HepG2 (cell line): ENCODE data around the gene ZNF524. TPM values are rescaled to one million over a fixed set of nuclear protein-coding genes. Genes with fewer than 3 reads are reported as not detected.

Experiments
- CHCHD3 ChIP-seq: sonication (generic); formaldehyde crosslinking; IDR thresholded peaks from 2 replicates; pipeline ENCODE4 v1.8.0; 2022; ENCODE audit warnings: mild to moderate bottlenecking, missing genetic modification reagents, moderate library complexity
- ETV6 ChIP-seq: sonication (generic); formaldehyde crosslinking; conservative IDR thresholded peaks from 2 replicates; pipeline ENCODE4 v1.4.0; 2020; ENCODE audit warnings: missing genetic modification reagents
- FOXP4 ChIP-seq: sonication (generic); formaldehyde crosslinking; IDR thresholded peaks from 2 replicates; pipeline ENCODE4 v1.4.0; 2020; ENCODE audit warnings: missing genetic modification reagents
- GTF3A ChIP-seq: sonication (generic); formaldehyde crosslinking; conservative IDR thresholded peaks from 2 replicates; pipeline ENCODE4 v1.4.0; 2020; ENCODE audit warnings: mild to moderate bottlenecking, missing genetic modification reagents
- IRF1 ChIP-seq: sonication (generic); formaldehyde crosslinking; IDR thresholded peaks from 2 replicates; pipeline ENCODE4 v1.4.0; 2020; ENCODE audit warnings: low read depth, mild to moderate bottlenecking, missing genetic modification reagents
- JUND ChIP-seq: sonication (generic); formaldehyde crosslinking; IDR thresholded peaks from 2 replicates; pipeline ENCODE4 v1.8.0; 2022; ENCODE audit warnings: mild to moderate bottlenecking, missing genetic modification reagents
- MYC ChIP-seq: sonication (generic); formaldehyde crosslinking; IDR thresholded peaks from 2 replicates; pipeline ENCODE4 v1.9.0; 2021; ENCODE audit warnings: missing genetic modification reagents, borderline replicate concordance
- POGK ChIP-seq: sonication (generic); formaldehyde crosslinking; conservative IDR thresholded peaks from 2 replicates; pipeline ENCODE4 v1.8.0; 2022; ENCODE audit warnings: mild to moderate bottlenecking, moderate library complexity, missing genetic modification reagents
- RAD51 ChIP-seq: fragments of 450-650 bp; IDR thresholded peaks from 2 replicates; pipeline ENCODE4 v1.6.1; 2016; ENCODE audit warnings: borderline replicate concordance
- RXRB ChIP-seq: IDR thresholded peaks from 2 replicates; pipeline ENCODE4 v1.6.1; 2016; ENCODE audit warnings: borderline replicate concordance, missing genetic modification reagents, missing compliant biosample characterization
- SALL1 ChIP-seq: sonication (generic); formaldehyde crosslinking; IDR thresholded peaks from 2 replicates; pipeline ENCODE4 v1.8.0; 2022; ENCODE audit warnings: mild to moderate bottlenecking, missing genetic modification reagents
- SATB2 ChIP-seq: sonication (generic); formaldehyde crosslinking; IDR thresholded peaks from 2 replicates; pipeline ENCODE4 v1.5.0; 2020; ENCODE audit warnings: missing genetic modification reagents
- SIX4 ChIP-seq: sonication (generic); formaldehyde crosslinking; IDR thresholded peaks from 2 replicates; pipeline ENCODE4 v1.4.0; 2020; ENCODE audit warnings: missing genetic modification reagents
- ZBTB10 ChIP-seq: sonication (generic); formaldehyde crosslinking; IDR thresholded peaks from 2 replicates; pipeline ENCODE4 v1.4.0; 2020; ENCODE audit warnings: missing genetic modification reagents, borderline replicate concordance
- ZBTB7A ChIP-seq: sonication (generic); formaldehyde crosslinking; IDR thresholded peaks from 2 replicates; pipeline ENCODE4 v1.8.0; 2022; ENCODE audit warnings: mild to moderate bottlenecking, missing genetic modification reagents
- ZBTB7B ChIP-seq: sonication (generic); formaldehyde crosslinking; IDR thresholded peaks from 2 replicates; pipeline ENCODE4 v1.4.0; 2020; ENCODE audit warnings: missing genetic modification reagents
- ZNF121 ChIP-seq: sonication (generic); formaldehyde crosslinking; IDR thresholded peaks from 2 replicates; pipeline ENCODE4 v1.5.0; 2020; ENCODE audit warnings: mild to moderate bottlenecking, missing genetic modification reagents
- ZNF224 ChIP-seq: sonication (generic); formaldehyde crosslinking; IDR thresholded peaks from 2 replicates; pipeline ENCODE4 v1.5.0; 2020; ENCODE audit warnings: mild to moderate bottlenecking, missing genetic modification reagents
- ZNF335 ChIP-seq: sonication (generic); formaldehyde crosslinking; IDR thresholded peaks from 2 replicates; pipeline ENCODE4 v1.4.0; 2020; ENCODE audit warnings: missing genetic modification reagents
- ZNF510 ChIP-seq: sonication (generic); formaldehyde crosslinking; IDR thresholded peaks from 2 replicates; pipeline ENCODE4 v1.4.0; 2020; ENCODE audit warnings: low read depth, mild to moderate bottlenecking, missing genetic modification reagents
- ZNF703 ChIP-seq: sonication (generic); formaldehyde crosslinking; IDR thresholded peaks from 2 replicates; pipeline ENCODE4 v1.5.1; 2020; ENCODE audit warnings: missing genetic modification reagents, mild to moderate bottlenecking, moderate library complexity, borderline replicate concordance
- ZNF75D ChIP-seq: sonication (generic); formaldehyde crosslinking; IDR thresholded peaks from 2 replicates; pipeline ENCODE4 v1.8.1; 2023; ENCODE audit warnings: missing genetic modification reagents, mild to moderate bottlenecking, borderline replicate concordance
- ZNF775 ChIP-seq: sonication (generic); formaldehyde crosslinking; IDR thresholded peaks from 2 replicates; pipeline ENCODE4 v1.4.0; 2020; ENCODE audit warnings: missing genetic modification reagents, mild to moderate bottlenecking, moderate library complexity, borderline replicate concordance
- ZNF839 ChIP-seq: sonication (generic); formaldehyde crosslinking; IDR thresholded peaks from 2 replicates; pipeline ENCODE4 v1.4.0; 2020; ENCODE audit warnings: missing genetic modification reagents, mild to moderate bottlenecking, borderline replicate concordance
- ZNF879 ChIP-seq: sonication (generic); formaldehyde crosslinking; IDR thresholded peaks from 2 replicates; pipeline ENCODE4 v1.8.1; 2023; ENCODE audit warnings: missing genetic modification reagents
- polyA plus RNA-seq, 8 experiments: library from polyadenylated mRNA; depleted of rRNA in 3 of 8; stranded (reverse) in 7 of 8; unstranded in 1 of 8; fragments of >200 nt; fragmentation: Illumina TruSeq in 4 of 8; extraction: Trizol in 4 of 8; gene quantifications; 2 replicates each; pipeline versions ENCODE4 v1.2.1 to v1.2.3, GENCODE V29; 2011 to 2016; ENCODE audit warnings: low read depth in 4 of 8, missing spikeins in 1 of 8, mixed read lengths in 1 of 8; ENCODE audit not compliant: insufficient read depth in 1 of 8
- total RNA-seq, 5 experiments: library from RNA; depleted of rRNA; stranded (reverse); fragments of >200 nt; fragmentation: Illumina TruSeq; extraction: Trizol; gene quantifications; 2 replicates each; pipeline ENCODE4 v1.2.3, GENCODE V29; 2016; ENCODE audit warnings: low read depth in 1 of 5

Gene ZNF524
- total and polyA plus RNA-seq, 2 of the 13 experiments (the other 11 are each of a cell fraction or from before 2014, with no cell fraction given), result 3.2 to 4.6 TPM

- no peak for TF ChIP-seq ZBTB7A (CRISPR knock-in tag)
- TF ChIP-seq MYC, result peak; percentile 20; the same call in 1 of the 2 replicates
- TF ChIP-seq GTF3A (CRISPR knock-in tag), result 0 out of 2 replicates have a peak, but pooled peaks have one; percentile 67
- TF ChIP-seq ETV6 (CRISPR knock-in tag), result peak; percentile 49; the same call in 1 of the 2 replicates
- peak; percentile 45; the same call in 1 of the 2 replicates for TF ChIP-seq ZBTB10 (CRISPR knock-in tag)
- no peak for TF ChIP-seq RXRB
- 0 out of 2 replicates have a peak, but pooled peaks have one; percentile 51 for TF ChIP-seq ZNF879 (CRISPR knock-in tag)
- peak; percentile 11; the same call in 1 of the 2 replicates for TF ChIP-seq FOXP4 (CRISPR knock-in tag)
- no peak for TF ChIP-seq ZNF775 (CRISPR knock-in tag)
- no peak for TF ChIP-seq IRF1 (CRISPR knock-in tag)
- no peak for TF ChIP-seq SATB2 (CRISPR knock-in tag)
- no peak for TF ChIP-seq ZNF224 (CRISPR knock-in tag)
- TF ChIP-seq POGK (CRISPR knock-in tag), result no peak; the same call in 1 of the 2 replicates
- TF ChIP-seq ZNF121 (CRISPR knock-in tag), result no peak
- no peak for TF ChIP-seq ZNF75D (CRISPR knock-in tag)
- no peak for TF ChIP-seq JUND
- no peak for TF ChIP-seq ZNF510 (CRISPR knock-in tag)
- TF ChIP-seq ZNF839 (CRISPR knock-in tag), result no peak
- TF ChIP-seq SALL1 (CRISPR knock-in tag), result no peak
- TF ChIP-seq CHCHD3 (CRISPR knock-in tag), result no peak
- TF ChIP-seq ZBTB7B (CRISPR knock-in tag), result no peak; the same call in 1 of the 2 replicates
- peak; percentile 65; the same call in 1 of the 2 replicates for TF ChIP-seq ZNF335 (CRISPR knock-in tag)
- TF ChIP-seq SIX4 (CRISPR knock-in tag), result no peak
- no peak for TF ChIP-seq RAD51
- TF ChIP-seq ZNF703, result 0 out of 2 replicates have a peak, but pooled peaks have one; percentile 49
These were observed 633 bp upstream of the ZNF524 start, which contains the start of gene FIZ1 (continued) for GRCh38 chr19:55599468-55599841.
